ENCODE data around the gene HPCAL1. TPM values are rescaled to one million over a fixed set of nuclear protein-coding genes. Genes with fewer than 3 reads are reported as not detected.

The HPCAL1 gene
- total and polyA plus RNA-seq, 2 donors (not counting 3 experiments of a cell fraction or from before 2014, with no cell fraction given), result 56.5 to 77.4 TPM

DNA sequence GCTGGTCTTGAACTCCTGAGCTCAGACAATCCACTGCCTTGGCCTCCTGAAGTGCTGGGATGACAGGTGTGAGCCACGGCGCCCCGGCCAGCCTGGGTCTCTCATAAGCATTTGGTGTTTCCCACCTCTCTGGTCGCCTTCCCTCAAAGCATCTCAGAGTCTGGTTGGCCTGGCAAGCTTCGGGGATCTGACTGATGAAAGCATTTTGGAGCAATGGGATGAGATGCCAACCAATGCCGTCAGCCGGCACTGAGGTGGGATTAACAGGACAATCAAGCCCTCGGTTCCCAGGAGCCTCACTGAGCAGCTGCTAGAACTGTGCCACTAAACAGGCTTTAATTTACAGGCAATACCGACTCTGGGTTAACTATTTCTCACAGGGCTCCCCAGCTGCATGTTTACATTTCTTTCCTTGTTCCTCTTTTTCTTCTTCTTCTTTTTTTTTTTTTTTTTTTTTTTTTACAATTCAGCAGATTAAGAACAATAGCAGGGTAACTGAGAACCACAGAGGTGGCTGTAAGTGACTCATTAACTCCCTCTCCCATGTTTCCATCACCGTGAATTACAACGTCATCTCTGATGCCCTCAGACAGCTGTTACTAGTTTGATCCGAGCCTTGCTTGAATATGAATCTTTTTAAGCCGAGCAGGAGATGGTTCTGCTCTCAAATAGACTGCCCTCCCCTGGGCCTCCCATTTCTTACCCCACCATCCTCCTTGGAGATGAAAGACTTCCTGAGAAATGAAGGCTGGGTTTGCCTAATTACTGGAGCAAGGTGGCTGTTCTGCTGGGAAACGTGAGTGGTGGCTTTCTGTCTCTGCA, 107.5 kb downstream of the HPCAL1 start:
- dilution Hi-C loops (cut with MboI; ENCODE audit: extremely low pct_ligation_motif_present, low sequenced_read_pairs), result no loop called here
- TF ChIP-seq, protein P1, sequence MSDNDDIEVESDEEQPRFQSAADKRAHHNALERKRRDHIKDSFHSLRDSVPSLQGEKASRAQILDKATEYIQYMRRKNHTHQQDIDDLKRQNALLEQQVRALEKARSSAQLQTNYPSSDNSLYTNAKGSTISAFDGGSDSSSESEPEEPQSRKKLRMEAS (IDR thresholded peaks at IDR 0.05; ENCODE audit: insufficient read depth, insufficient read length), result no peak
- no peak for TF ChIP-seq JUN (IDR thresholded peaks at IDR 0.05; ENCODE audit: borderline replicate concordance, insufficient read depth, insufficient read length, low read depth)
- no peak for TF ChIP-seq MYC (IDR thresholded peaks at IDR 0.05; ENCODE audit: low read depth, low read length)
- TF ChIP-seq, protein P2, sequence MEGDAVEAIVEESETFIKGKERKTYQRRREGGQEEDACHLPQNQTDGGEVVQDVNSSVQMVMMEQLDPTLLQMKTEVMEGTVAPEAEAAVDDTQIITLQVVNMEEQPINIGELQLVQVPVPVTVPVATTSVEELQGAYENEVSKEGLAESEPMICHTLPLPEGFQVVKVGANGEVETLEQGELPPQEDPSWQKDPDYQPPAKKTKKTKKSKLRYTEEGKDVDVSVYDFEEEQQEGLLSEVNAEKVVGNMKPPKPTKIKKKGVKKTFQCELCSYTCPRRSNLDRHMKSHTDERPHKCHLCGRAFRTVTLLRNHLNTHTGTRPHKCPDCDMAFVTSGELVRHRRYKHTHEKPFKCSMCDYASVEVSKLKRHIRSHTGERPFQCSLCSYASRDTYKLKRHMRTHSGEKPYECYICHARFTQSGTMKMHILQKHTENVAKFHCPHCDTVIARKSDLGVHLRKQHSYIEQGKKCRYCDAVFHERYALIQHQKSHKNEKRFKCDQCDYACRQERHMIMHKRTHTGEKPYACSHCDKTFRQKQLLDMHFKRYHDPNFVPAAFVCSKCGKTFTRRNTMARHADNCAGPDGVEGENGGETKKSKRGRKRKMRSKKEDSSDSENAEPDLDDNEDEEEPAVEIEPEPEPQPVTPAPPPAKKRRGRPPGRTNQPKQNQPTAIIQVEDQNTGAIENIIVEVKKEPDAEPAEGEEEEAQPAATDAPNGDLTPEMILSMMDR (IDR thresholded peaks at IDR 0.05; ENCODE audit: extremely low read depth in 1 of 2, insufficient read depth in 1 of 2, low read depth in 1 of 2, low read length in 2 of 2), result no peak
- no peak for TF ChIP-seq EZH2 (IDR thresholded peaks at IDR 0.05; ENCODE audit: borderline replicate concordance, low read depth, low read length, severe bottlenecking)
- no peak for TF ChIP-seq POLR2A (IDR thresholded peaks at IDR 0.05; ENCODE audit: low read depth, low read length)
- no peak for TF ChIP-seq GATA2 (IDR thresholded peaks at IDR 0.05; ENCODE audit: insufficient read depth, insufficient read length, low read depth, low read length)
- no peak for TF ChIP-seq POLR2AphosphoS5 (IDR thresholded peaks at IDR 0.05; ENCODE audit: insufficient read depth, low read depth, low read length)
- TF ChIP-seq FOS (IDR thresholded peaks at IDR 0.05; ENCODE audit: borderline replicate concordance, insufficient read depth, low read length), result no peak
- CTCF ChIA-PET, result interaction anchor here (0.6 to 7.7 kb wide), 26 partner anchors 9 to 338 kb away, joined by 3 to 212 read pairs (median 12); partner anchors contain the start of gene HPCAL1
- Histone ChIP-seq H3K79me2 (ENCODE audit: control insufficient read depth, insufficient read depth, low read length) (no peaks in the 10 kb centered on the region), H3K9ac (replicated peaks; ENCODE audit: extremely low read depth, insufficient read depth, low read length) (no peak overlapping the region), H2AFZ (ENCODE audit: low read depth, low read length) (no peak overlapping the region), H3K36me3 (ENCODE audit: control insufficient read depth in 2 of 2, extremely low read depth in 1 of 2, insufficient read depth in 2 of 2, low read length in 2 of 2) (no peaks in the 10 kb centered on the region), H3K4me1 (ENCODE audit: control insufficient read depth, extremely low read depth, insufficient read depth, low read length) (peaks cover 39% of the 10 kb centered on the region), H3K4me3 (replicated peaks in 1 of 3; ENCODE audit: insufficient read depth in 1 of 3, low read depth in 1 of 3, low read length in 3 of 3) (no peak overlapping the region), H3K9me3 (replicated peaks; ENCODE audit: control insufficient read depth, insufficient read depth, low read length) (no peaks in the 10 kb centered on the region), H3K4me2 (ENCODE audit: insufficient read depth, low read length) (no peak overlapping the region), H3K27ac (ENCODE audit: insufficient read depth, low read depth, low read length) (no peak overlapping the region), H3K27me3 (ENCODE audit: control insufficient read depth in 2 of 2, insufficient read depth in 2 of 2, low read length in 2 of 2) (no peaks in the 10 kb centered on the region), H4K20me1 (replicated peaks; ENCODE audit: control insufficient read depth, extremely low read depth, insufficient read depth, low read length) (no peaks in the 10 kb centered on the region), H3K9me1 (replicated peaks; ENCODE audit: control insufficient read depth, extremely low read depth, insufficient read depth, low read length) (no peaks in the 10 kb centered on the region)
- DNase-seq (ENCODE audit: low read depth, low spot score) (no peak), FAIRE-seq (no peak)
- BruUV-seq (replicated peaks), result no TSS peak
- intact Hi-C loops (cut with micrococcal nuclease), result no loop called here
- POLR2A ChIA-PET, result interaction anchor here (0.6 to 0.7 kb wide), 2 partner anchors 246 to 285 kb away, joined by 6 to 7 read pairs; no protein-coding TSS in a partner anchor

Data from endothelial cell of umbilical vein (primary cell).